Common myeloid progenitor, CD34-positive (primary cell): ENCODE data around the gene GFPT1.
"Not testable (repeated sequence)": the region's sequence is repeated elsewhere in the genome, so short reads cannot be mapped to it uniquely, and the experiment has no call there.

Experiments
- CTCF ChIA-PET: fragments of 350-600 bp; sonication (Branson Sonifier 250); formaldehyde crosslinking; loops from one replicate; lab custom pipeline; 2021; ENCODE audit warnings: antibody characterized with exemption; lab: Charles Lee
- POLR2A ChIA-PET: fragments of 350-600 bp; sonication (Branson Sonifier 250); formaldehyde crosslinking; loops from one replicate; lab custom pipeline; 2021; ENCODE audit warnings: antibody characterized with exemption; lab: Charles Lee
- DNase-seq, 3 donors: peaks; one replicate each; pipeline versions ENCODE4 v3.0.0 to v3.0.0-alpha.2; 2013
- H3K27ac ChIP-seq, 2 experiments: 1 replicate in 1 of 2; 2 replicates in 1 of 2; pipeline ENCODE4 v1.7.0; 2013; ENCODE audit warnings: inconsistent platforms in 2 of 2, low read length in 2 of 2, mild to moderate bottlenecking in 2 of 2, low read depth in 1 of 2, moderate library complexity in 1 of 2; ENCODE audit not compliant: severe bottlenecking in 2 of 2, insufficient read depth in 1 of 2, poor library complexity in 1 of 2
- H3K27me3 ChIP-seq, 5 experiments: replicated peaks in 2 of 5; 1 replicate in 3 of 5; 2 replicates in 2 of 5; pipeline versions ENCODE4 v1.6.1 to v1.7.0; 2013; ENCODE audit warnings: low read length in 4 of 5, mild to moderate bottlenecking in 2 of 5, moderate library complexity in 2 of 5, inconsistent platforms in 1 of 5; ENCODE audit not compliant: insufficient read depth in 5 of 5, control insufficient read depth in 4 of 5
- H3K36me3 ChIP-seq, 4 experiments: 1 replicate in 2 of 4; 2 replicates in 2 of 4; pipeline versions ENCODE4 v1.6.1 to v1.7.0; 2013; ENCODE audit warnings: low read length in 3 of 4, control low read depth in 1 of 4, mild to moderate bottlenecking in 1 of 4; ENCODE audit not compliant: control insufficient read depth in 4 of 4, insufficient read depth in 4 of 4
- H3K4me1 ChIP-seq, 4 experiments: 1 replicate in 3 of 4; 2 replicates in 1 of 4; pipeline versions ENCODE4 v1.6.1 to v1.7.1; 2013; ENCODE audit warnings: low read length in 3 of 4, mild to moderate bottlenecking in 3 of 4, control low read depth in 1 of 4, inconsistent platforms in 1 of 4, moderate library complexity in 1 of 4; ENCODE audit not compliant: control insufficient read depth in 4 of 4, insufficient read depth in 4 of 4; ENCODE audit errors: control extremely low read depth in 1 of 4
- H3K4me3 ChIP-seq, 7 experiments: 1 replicate in 4 of 7; 2 replicates in 3 of 7; pipeline versions ENCODE4 v1.5.1 to v1.7.0; 2013; ENCODE audit warnings: mild to moderate bottlenecking in 7 of 7, low read length in 6 of 7, moderate library complexity in 6 of 7, inconsistent platforms in 2 of 7, low read depth in 2 of 7, control low read depth in 1 of 7; ENCODE audit not compliant: insufficient read depth in 4 of 7, control insufficient read depth in 1 of 7; ENCODE audit errors: extremely low read depth in 1 of 7
- H3K9me3 ChIP-seq, 5 experiments: 1 replicate in 4 of 5; 2 replicates in 1 of 5; pipeline versions ENCODE4 v1.6.1 to v1.7.1; 2013; ENCODE audit warnings: low read length in 4 of 5, mild to moderate bottlenecking in 2 of 5, inconsistent platforms in 1 of 5, low read depth in 1 of 5, moderate library complexity in 1 of 5; ENCODE audit not compliant: control insufficient read depth in 4 of 5, insufficient read depth in 2 of 5; ENCODE audit errors: control extremely low read depth in 1 of 5
- WGBS: methylation state at CpG from one replicate; pipeline ENCODE4 v1.1.5; 2013; ENCODE audit not compliant: insufficient coverage; 5-methylcytosine and 5-hydroxymethylcytosine counted together

GFPT1 gene

GRCh38 chr2:69356471-69356870 lies 30.6 kb downstream of the GFPT1 start:
- ChIA-PET CTCF (interaction anchor here (0.6 kb wide), 1 partner anchor 36 kb away, joined by 3 read pairs; no protein-coding TSS in a partner anchor), POLR2A (no interaction called here)
- H3K27me3 ChIP-seq, result no peaks in the 10 kb centered on the region
- H3K27ac ChIP-seq, result no peak overlapping the region
- H3K4me3 ChIP-seq, result no peak overlapping the region
- H3K4me1 ChIP-seq, result no peaks in the 10 kb centered on the region
- 100% methylated on average over 2 of the region's 5 CpGs for WGBS
- DNase-seq, result no peak
- no peaks in the 10 kb centered on the region for H3K9me3 ChIP-seq
- peaks cover 18 to 66% (median 48%) of the 10 kb centered on the region in 4 experiments for H3K36me3 ChIP-seq

- CTCF ChIA-PET, POLR2A ChIA-PET, H3K27me3 ChIP-seq, H3K27ac ChIP-seq, H3K9me3 ChIP-seq, DNase-seq, H3K4me1 ChIP-seq, H3K4me3 ChIP-seq: not testable (repeated sequence)
- peaks cover 13 to 60% (median 42%) of the 10 kb centered on the region in 4 experiments for H3K36me3 ChIP-seq
- WGBS, result 100% methylated on average over 1 of the region's 3 CpGs
Measured at GRCh38 chr2:69354976-69355375, 32.1 kb downstream of the GFPT1 start.

DNA sequence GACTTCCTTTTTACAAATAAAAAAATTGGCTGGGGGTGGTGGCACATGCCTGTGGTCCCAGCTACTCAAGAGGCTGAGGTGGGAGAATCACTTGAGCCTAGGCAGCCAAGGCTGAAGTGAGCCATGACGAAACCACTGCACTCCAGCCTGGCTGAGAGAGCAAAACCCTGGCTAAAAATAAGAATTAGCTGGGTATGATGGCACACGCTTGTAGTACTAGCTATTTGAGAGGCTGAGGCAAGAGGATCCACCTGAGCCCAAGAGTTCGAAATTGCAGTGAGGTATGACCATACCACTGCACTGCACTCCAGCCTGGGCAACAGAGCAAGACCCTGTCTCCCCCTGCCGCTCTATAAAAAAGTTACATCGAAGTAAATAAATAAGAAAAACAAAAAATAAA lies 33.7 kb downstream of the GFPT1 start:
- no peak overlapping the region for H3K4me3 ChIP-seq
- WGBS, result 96% methylated on average over 3 of the region's 5 CpGs
- H3K4me1 ChIP-seq, result no peaks in the 10 kb centered on the region
- H3K36me3 ChIP-seq, result peaks cover 18 to 64% (median 45%) of the 10 kb centered on the region in 4 experiments
- H3K9me3 ChIP-seq, result no peaks in the 10 kb centered on the region
- no peaks in the 10 kb centered on the region for H3K27me3 ChIP-seq
- no peak for DNase-seq
- H3K27ac ChIP-seq, result no peak overlapping the region
- ChIA-PET CTCF (interaction anchor here (1.0 kb wide), 1 partner anchor 84 kb away, joined by 3 read pairs; the partner anchor contains the start of gene NFU1), POLR2A (no interaction called here)

DNA sequence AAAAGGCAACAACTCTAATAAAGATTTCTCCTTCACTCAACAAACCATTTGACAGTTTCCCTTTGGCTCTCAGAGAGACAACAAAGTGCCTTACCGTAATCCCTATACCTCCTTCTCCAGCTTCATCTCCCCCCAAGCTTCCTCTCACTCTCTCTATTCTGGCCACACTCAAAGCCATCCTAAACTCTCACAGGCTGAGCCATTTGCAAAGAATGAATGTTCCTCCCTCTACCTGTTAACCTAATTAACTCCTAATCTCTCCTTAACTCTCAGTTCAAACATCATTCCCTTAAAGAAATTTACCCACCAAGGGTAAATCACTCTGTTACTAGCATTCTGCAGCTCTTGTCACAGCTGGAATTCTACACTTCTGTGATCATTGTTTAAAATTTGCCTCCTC lies 38.2 kb downstream of the GFPT1 start:
- WGBS, result 100% methylated on average over 1 of the region's 1 CpG
- H3K36me3 ChIP-seq, result peaks cover 20 to 67% (median 37%) of the 10 kb centered on the region in 4 experiments
- CTCF ChIA-PET, result interaction anchor here (2.0 kb wide), 1 partner anchor 12 kb away, joined by 6 read pairs; no protein-coding TSS in a partner anchor

DNA sequence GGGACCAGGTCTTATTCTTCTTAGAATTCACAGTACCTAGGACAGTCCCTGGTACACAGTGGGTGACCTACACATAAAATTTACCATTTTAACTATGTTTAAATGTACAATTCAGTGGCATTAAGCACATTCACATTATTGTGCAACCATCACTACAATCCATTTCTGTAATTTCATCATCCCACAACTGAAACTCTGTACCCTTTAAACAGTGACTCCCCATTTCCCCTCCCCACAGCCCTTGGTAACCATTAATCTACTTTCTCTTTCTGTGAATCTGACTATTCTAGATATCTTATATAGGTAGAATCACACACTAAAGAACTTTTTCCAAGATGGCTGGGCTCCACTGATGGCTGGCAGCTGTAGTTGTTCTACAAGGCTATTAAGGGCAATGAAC lies 41.6 kb downstream of the GFPT1 start:
- H3K4me1 ChIP-seq, result no peaks in the 10 kb centered on the region
- H3K36me3 ChIP-seq, result peaks cover 30 to 86% (median 57%) of the 10 kb centered on the region in 4 experiments
- peak in 2 of 3 donors; percentile 1 to 2 for DNase-seq
- ChIA-PET CTCF (no interaction called here), POLR2A (no interaction called here)
- H3K4me3 ChIP-seq, result no peak overlapping the region
- no peaks in the 10 kb centered on the region for H3K9me3 ChIP-seq
- no peak overlapping the region for H3K27ac ChIP-seq
- H3K27me3 ChIP-seq, result no peaks in the 10 kb centered on the region

More for the DNA sequence above, 38.2 kb downstream of the GFPT1 start:
- Histone ChIP-seq H3K27me3 (no peaks in the 10 kb centered on the region), H3K4me3 (no peak overlapping the region), H3K27ac (no peak overlapping the region), H3K4me1 (no peaks in the 10 kb centered on the region), H3K9me3 (no peaks in the 10 kb centered on the region)
- POLR2A ChIA-PET, result no interaction called here
- no peak for DNase-seq

GRCh38 chr2:69344305-69344704 lies 42.7 kb downstream of the GFPT1 start:
- POLR2A ChIA-PET, result no interaction called here
- H3K27ac ChIP-seq, result no peak overlapping the region
- H3K4me3 ChIP-seq, result no peak overlapping the region
- H3K36me3 ChIP-seq, result peaks cover 34 to 87% (median 58%) of the 10 kb centered on the region in 4 experiments
- H3K27me3 ChIP-seq, result no peaks in the 10 kb centered on the region
- no peak for DNase-seq
- CTCF ChIA-PET, result interaction anchor here (1.3 kb wide), 1 partner anchor 15 kb away, joined by 3 read pairs; no protein-coding TSS in a partner anchor
- H3K4me1 ChIP-seq, result no peaks in the 10 kb centered on the region
- no peaks in the 10 kb centered on the region for H3K9me3 ChIP-seq

GRCh38 chr2:69340101-69340775 lies 46.8 kb downstream of the GFPT1 start:
- ChIA-PET CTCF (no interaction called here), POLR2A (no interaction called here)
- H3K27me3 ChIP-seq, result no peaks in the 10 kb centered on the region
- no peak overlapping the region for H3K27ac ChIP-seq
- H3K36me3 ChIP-seq, result peaks cover 25 to 81% (median 51%) of the 10 kb centered on the region in 4 experiments
- 80% methylated on average over 1 of the region's 3 CpGs for WGBS
- no peaks in the 10 kb centered on the region for H3K4me1 ChIP-seq
- DNase-seq, result peak in 2 of 3 donors; percentile 18 to 26
- H3K9me3 ChIP-seq, result no peaks in the 10 kb centered on the region
- no peak overlapping the region for H3K4me3 ChIP-seq
